ENCODE results near the gene RPL37A.

Gene RPL37A

DNA sequence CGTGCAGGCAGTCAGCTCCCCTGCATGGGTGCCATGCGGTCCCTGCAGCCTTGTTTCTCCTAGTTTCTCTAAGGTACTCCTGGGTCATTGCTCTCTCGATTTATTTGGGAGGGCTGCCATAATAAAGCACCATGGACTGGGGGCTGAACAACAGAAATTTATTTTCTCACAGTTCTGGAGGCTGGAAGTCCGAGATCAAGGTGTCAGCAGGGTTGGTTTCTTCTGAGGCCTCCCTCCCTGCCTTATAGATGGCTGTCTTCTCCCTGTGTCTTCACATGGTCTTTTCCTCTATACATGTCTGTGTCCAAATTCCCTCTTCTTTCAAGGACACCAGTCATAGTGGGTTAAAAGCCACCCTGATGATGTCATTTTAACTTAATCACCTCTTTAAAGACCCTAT, 40.5 kb downstream of the RPL37A start:
- TF ChIP-seq USF1 (IDR thresholded peaks at IDR 0.05) (no peak), NFIC (IDR thresholded peaks at IDR 0.05) (no peak), REST (IDR thresholded peaks at IDR 0.05; ENCODE audit: low read depth) (no peak), TAF1 (IDR thresholded peaks at IDR 0.05; ENCODE audit: low read depth) (no peak), CREB1 (IDR thresholded peaks at IDR 0.05; ENCODE audit: low read depth) (no peak), TCF12 (IDR thresholded peaks at IDR 0.05; ENCODE audit: low read depth) (no peak), RAD21 (IDR thresholded peaks at IDR 0.05; ENCODE audit: low read depth) (no peak), CEBPB (IDR thresholded peaks at IDR 0.05) (no peak), ZBTB7A (IDR thresholded peaks at IDR 0.05; ENCODE audit: low read depth) (no peak), EP300 (IDR thresholded peaks at IDR 0.05; ENCODE audit: borderline replicate concordance) (no peak), TEAD4 (IDR thresholded peaks at IDR 0.05) (no peak), MAX (IDR thresholded peaks at IDR 0.05) (no peak), YY1 (IDR thresholded peaks at IDR 0.05; ENCODE audit: low read depth) (no peak), EGR1 (IDR thresholded peaks at IDR 0.05) (no peak), FOXM1 (IDR thresholded peaks at IDR 0.05; ENCODE audit: borderline replicate concordance, low read depth) (no peak)

- TF ChIP-seq EP300 (IDR thresholded peaks at IDR 0.05; ENCODE audit: borderline replicate concordance) (peak; percentile 53), RAD21 (IDR thresholded peaks at IDR 0.05; ENCODE audit: low read depth) (no peak), CEBPB (IDR thresholded peaks at IDR 0.05) (no peak), TEAD4 (IDR thresholded peaks at IDR 0.05) (0 out of 2 replicates have a peak, but pooled peaks have one; percentile 25), NFIC (IDR thresholded peaks at IDR 0.05) (peak; percentile 76), TCF12 (IDR thresholded peaks at IDR 0.05; ENCODE audit: low read depth) (peak; percentile 57), FOXM1 (IDR thresholded peaks at IDR 0.05; ENCODE audit: borderline replicate concordance, low read depth) (no peak), MAX (IDR thresholded peaks at IDR 0.05) (peak; percentile 66)
Measured at GRCh38 chr2:216539791-216540241, 41.2 kb downstream of the RPL37A start.

GRCh38 chr2:216540920-216541319, 42.3 kb downstream of the RPL37A start:
- no peak for TF ChIP-seq CREB1 (IDR thresholded peaks at IDR 0.05; ENCODE audit: low read depth)
- TF ChIP-seq EGR1 (IDR thresholded peaks at IDR 0.05): no peak
- no peak for TF ChIP-seq ZBTB7A (IDR thresholded peaks at IDR 0.05; ENCODE audit: low read depth)
- no peak for TF ChIP-seq FOXM1 (IDR thresholded peaks at IDR 0.05; ENCODE audit: borderline replicate concordance, low read depth)
- no peak for TF ChIP-seq REST (IDR thresholded peaks at IDR 0.05; ENCODE audit: low read depth)
- TF ChIP-seq NFIC (IDR thresholded peaks at IDR 0.05): no peak
- TF ChIP-seq TAF1 (IDR thresholded peaks at IDR 0.05; ENCODE audit: low read depth): no peak
- no peak for TF ChIP-seq YY1 (IDR thresholded peaks at IDR 0.05; ENCODE audit: low read depth)
- no peak for TF ChIP-seq CEBPB (IDR thresholded peaks at IDR 0.05)
- TF ChIP-seq TCF12 (IDR thresholded peaks at IDR 0.05; ENCODE audit: low read depth): no peak
- no peak for TF ChIP-seq TEAD4 (IDR thresholded peaks at IDR 0.05)
- TF ChIP-seq MAX (IDR thresholded peaks at IDR 0.05): no peak
- no peak for TF ChIP-seq RAD21 (IDR thresholded peaks at IDR 0.05; ENCODE audit: low read depth)
- no peak for TF ChIP-seq EP300 (IDR thresholded peaks at IDR 0.05; ENCODE audit: borderline replicate concordance)

DNA sequence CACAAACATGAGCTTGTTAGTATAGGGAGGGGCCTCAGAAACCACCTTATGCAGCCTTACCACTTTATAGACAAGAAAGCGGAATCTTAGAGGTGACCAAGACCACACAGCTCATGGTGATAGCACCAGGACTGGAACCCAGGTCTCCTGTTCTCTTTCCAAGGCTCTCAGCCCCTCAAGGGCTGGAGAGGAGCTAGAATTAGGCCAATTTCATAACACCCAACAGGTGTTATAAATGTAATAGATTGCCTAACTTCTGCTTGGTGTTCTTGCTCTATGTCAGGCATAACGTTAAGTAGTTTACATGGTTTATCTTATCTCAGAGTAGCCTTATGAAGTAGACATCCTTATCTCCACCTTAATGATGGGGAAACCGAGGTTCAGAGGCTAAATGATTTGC, 42.9 kb downstream of the RPL37A start:
- TF ChIP-seq CREB1 (IDR thresholded peaks at IDR 0.05; ENCODE audit: low read depth) (no peak), ZBTB7A (IDR thresholded peaks at IDR 0.05; ENCODE audit: low read depth) (no peak), USF1 (IDR thresholded peaks at IDR 0.05) (no peak), TEAD4 (IDR thresholded peaks at IDR 0.05) (no peak), EGR1 (IDR thresholded peaks at IDR 0.05) (no peak), EP300 (IDR thresholded peaks at IDR 0.05; ENCODE audit: borderline replicate concordance) (no peak), NFIC (IDR thresholded peaks at IDR 0.05) (no peak), TAF1 (IDR thresholded peaks at IDR 0.05; ENCODE audit: low read depth) (no peak), CEBPB (IDR thresholded peaks at IDR 0.05) (no peak), YY1 (IDR thresholded peaks at IDR 0.05; ENCODE audit: low read depth) (no peak), REST (IDR thresholded peaks at IDR 0.05; ENCODE audit: low read depth) (no peak), RAD21 (IDR thresholded peaks at IDR 0.05; ENCODE audit: low read depth) (no peak), FOXM1 (IDR thresholded peaks at IDR 0.05; ENCODE audit: borderline replicate concordance, low read depth) (no peak), TCF12 (IDR thresholded peaks at IDR 0.05; ENCODE audit: low read depth) (no peak), MAX (IDR thresholded peaks at IDR 0.05) (no peak)

All from Ishikawa (cell line).